Type B pancreatic cell (in vitro differentiated cells): ENCODE data around the gene OBSCN. TPM values are rescaled to one million over a fixed set of nuclear protein-coding genes. Genes with fewer than 3 reads are reported as not detected.

Experiments used
- DNase-seq: peaks from one replicate; pipeline ENCODE4 v3.0.0; 2021; ENCODE audit warnings: mixed read lengths; ENCODE audit not compliant: unreplicated experiment; ENCODE audit errors: extremely low spot score
- H3K27ac Mint-ChIP-seq: 2 replicates; pipeline ENCODE4 v1.8.0; 2021; ENCODE audit warnings: mild to moderate bottlenecking, mixed read lengths
- H3K27me3 Mint-ChIP-seq: 2 replicates; pipeline ENCODE4 v1.8.0; 2021; ENCODE audit warnings: mixed read lengths
- H3K36me3 Mint-ChIP-seq: 2 replicates; pipeline ENCODE4 v1.8.0; 2021; ENCODE audit warnings: mixed read lengths
- H3K4me1 Mint-ChIP-seq: one replicate; pipeline ENCODE4 v1.8.0; 2021; ENCODE audit warnings: mixed read lengths; ENCODE audit not compliant: unreplicated experiment
- H3K4me3 Mint-ChIP-seq: 2 replicates; pipeline ENCODE4 v1.8.0; 2021; ENCODE audit warnings: mild to moderate bottlenecking, mixed read lengths
- H3K9me3 Mint-ChIP-seq: 2 replicates; pipeline ENCODE4 v1.8.0; 2021; ENCODE audit warnings: mixed read lengths
- total RNA-seq: library from RNA; stranded (reverse); gene quantifications from 2 replicates; pipeline ENCODE4 v1.2.1, GENCODE V29; 2021; ENCODE audit warnings: low replicate concordance
- TF ChIP-seq, protein P1 (sequence below): fragments of 200-600 bp; sonication (generic); conservative IDR thresholded peaks from 2 replicates; pipeline ENCODE4 v1.5.0; 2021; ENCODE audit warnings: antibody characterized with exemption, mild to moderate bottlenecking

Gene OBSCN
- total RNA-seq, 1 donor from 2014 or later = 48.9 TPM

DNA sequence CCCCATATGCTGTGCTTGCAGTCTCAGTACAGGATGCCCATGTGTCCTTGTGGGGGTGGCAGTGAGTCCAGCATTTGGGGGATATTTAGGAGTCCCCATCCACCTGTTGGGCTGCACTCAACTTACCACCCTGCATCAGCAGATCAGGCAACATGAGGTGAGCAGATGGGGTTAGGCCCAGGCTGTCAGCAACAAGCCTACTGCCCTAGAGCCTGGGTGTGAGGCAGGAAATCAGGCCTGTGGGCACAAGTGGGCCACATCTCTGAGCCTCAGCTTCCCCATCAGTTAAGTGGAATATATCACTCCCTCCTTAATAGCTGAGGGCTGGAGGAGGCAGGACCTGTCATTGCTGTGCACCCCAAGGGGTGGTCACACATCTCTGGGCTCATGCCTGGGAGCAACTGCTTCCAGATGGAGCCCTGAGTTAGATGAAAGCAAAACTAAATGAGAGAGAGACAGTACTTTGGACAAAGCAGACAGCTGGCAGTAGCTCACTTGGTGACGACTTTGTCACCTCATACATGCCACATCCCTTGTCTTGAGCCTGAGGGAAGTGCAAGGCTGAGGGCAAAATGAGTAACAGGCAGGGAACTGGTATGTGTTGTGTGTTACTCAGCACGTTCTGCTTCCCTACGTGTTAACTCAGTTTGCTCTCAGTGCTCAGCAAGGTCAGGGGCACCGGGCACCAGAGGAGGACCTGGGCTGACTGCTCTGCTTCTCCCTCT, 150.4 kb downstream of the OBSCN start:
- Mint-ChIP-seq H3K9me3 (no peaks in the 10 kb centered on the region), H3K36me3 (no peaks in the 10 kb centered on the region), H3K4me3 (no peak overlapping the region), H3K27me3 (no peaks in the 10 kb centered on the region), H3K27ac (no peak overlapping the region), H3K4me1 (no peaks in the 10 kb centered on the region)
- TF ChIP-seq, protein P1, sequence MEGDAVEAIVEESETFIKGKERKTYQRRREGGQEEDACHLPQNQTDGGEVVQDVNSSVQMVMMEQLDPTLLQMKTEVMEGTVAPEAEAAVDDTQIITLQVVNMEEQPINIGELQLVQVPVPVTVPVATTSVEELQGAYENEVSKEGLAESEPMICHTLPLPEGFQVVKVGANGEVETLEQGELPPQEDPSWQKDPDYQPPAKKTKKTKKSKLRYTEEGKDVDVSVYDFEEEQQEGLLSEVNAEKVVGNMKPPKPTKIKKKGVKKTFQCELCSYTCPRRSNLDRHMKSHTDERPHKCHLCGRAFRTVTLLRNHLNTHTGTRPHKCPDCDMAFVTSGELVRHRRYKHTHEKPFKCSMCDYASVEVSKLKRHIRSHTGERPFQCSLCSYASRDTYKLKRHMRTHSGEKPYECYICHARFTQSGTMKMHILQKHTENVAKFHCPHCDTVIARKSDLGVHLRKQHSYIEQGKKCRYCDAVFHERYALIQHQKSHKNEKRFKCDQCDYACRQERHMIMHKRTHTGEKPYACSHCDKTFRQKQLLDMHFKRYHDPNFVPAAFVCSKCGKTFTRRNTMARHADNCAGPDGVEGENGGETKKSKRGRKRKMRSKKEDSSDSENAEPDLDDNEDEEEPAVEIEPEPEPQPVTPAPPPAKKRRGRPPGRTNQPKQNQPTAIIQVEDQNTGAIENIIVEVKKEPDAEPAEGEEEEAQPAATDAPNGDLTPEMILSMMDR = no peak
- no peak for DNase-seq

DNA sequence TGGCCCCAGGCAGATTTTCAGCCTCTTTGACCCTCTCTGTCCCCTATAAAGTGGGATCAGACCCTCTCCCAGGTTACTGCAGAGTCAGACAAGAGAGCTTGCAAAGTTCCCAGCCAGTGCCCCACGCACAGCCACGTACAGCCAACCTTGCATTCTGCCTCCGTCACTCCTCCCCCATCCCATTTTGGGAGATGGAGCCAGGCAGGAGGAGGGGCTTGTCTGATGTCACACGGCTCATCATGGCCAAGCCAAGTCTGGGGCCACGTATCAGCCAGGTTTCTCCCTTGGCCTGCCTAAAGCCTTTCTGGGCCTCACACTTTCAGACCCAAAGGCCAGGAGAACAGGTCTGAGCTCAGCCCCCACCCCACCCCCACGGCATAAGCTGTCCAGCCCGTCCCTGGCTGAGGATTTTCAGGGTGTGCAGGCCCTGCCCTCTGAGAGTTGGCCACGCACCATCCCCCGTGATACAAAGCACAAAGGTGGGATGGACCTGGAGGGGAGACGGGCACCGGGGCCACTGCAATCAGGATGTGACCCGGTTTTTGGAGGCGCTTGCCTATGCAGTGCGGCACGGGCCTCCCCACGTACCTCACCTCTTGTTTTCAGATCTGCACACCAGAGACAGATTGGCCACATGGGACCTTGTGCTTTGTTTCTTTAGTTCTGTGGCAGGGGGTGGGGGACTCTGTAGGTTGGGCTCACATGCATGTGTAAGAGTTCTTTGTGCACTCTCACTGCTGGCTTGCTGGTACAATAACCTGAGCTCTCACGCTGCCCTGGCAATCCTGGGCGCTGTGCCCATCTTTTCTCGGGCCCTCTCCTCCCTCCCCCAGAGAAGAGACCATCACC, 151.1 kb downstream of the OBSCN start:
- no peaks in the 10 kb centered on the region for H3K4me1 Mint-ChIP-seq
- no peak overlapping the region for H3K27ac Mint-ChIP-seq
- no peaks in the 10 kb centered on the region for H3K9me3 Mint-ChIP-seq
- DNase-seq = no peak
- H3K36me3 Mint-ChIP-seq = no peaks in the 10 kb centered on the region
- H3K27me3 Mint-ChIP-seq = no peaks in the 10 kb centered on the region
- H3K4me3 Mint-ChIP-seq = no peak overlapping the region
- TF ChIP-seq, protein P1 = no peak

DNA sequence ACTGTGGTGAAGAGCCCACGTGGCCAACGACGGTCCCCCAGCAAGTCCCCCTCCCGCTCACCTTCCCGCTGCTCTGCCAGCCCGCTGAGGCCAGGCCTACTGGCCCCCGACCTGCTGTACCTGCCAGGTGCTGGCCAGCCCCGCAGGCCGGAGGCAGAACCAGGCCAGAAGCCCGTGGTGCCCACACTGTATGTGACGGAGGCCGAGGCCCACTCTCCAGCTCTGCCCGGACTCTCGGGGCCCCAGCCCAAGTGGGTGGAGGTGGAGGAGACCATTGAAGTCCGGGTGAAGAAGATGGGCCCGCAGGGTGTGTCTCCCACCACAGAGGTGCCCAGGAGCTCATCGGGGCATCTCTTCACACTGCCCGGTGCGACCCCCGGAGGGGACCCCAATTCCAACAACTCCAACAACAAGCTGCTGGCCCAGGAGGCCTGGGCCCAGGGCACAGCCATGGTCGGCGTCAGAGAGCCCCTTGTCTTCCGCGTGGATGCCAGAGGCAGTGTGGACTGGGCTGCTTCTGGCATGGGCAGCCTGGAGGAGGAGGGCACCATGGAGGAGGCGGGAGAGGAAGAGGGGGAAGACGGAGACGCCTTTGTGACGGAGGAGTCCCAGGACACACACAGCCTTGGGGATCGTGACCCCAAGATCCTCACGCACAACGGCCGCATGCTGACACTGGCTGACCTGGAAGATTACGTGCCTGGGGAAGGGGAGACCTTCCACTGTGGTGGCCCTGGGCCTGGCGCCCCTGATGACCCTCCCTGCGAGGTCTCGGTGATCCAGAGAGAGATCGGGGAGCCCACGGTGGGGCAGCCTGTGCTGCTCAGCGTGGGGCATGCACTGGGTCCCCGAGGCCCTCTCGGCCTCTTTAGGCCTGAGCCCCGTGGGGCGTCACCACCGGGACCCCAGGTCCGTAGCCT, 152.0 kb downstream of the OBSCN start:
- no peaks in the 10 kb centered on the region for H3K36me3 Mint-ChIP-seq
- H3K27me3 Mint-ChIP-seq = no peaks in the 10 kb centered on the region
- H3K27ac Mint-ChIP-seq = no peak overlapping the region
- TF ChIP-seq, protein P1 = no peak
- DNase-seq = no peak
- no peaks in the 10 kb centered on the region for H3K9me3 Mint-ChIP-seq
- no peaks in the 10 kb centered on the region for H3K4me1 Mint-ChIP-seq
- no peak overlapping the region for H3K4me3 Mint-ChIP-seq

DNA sequence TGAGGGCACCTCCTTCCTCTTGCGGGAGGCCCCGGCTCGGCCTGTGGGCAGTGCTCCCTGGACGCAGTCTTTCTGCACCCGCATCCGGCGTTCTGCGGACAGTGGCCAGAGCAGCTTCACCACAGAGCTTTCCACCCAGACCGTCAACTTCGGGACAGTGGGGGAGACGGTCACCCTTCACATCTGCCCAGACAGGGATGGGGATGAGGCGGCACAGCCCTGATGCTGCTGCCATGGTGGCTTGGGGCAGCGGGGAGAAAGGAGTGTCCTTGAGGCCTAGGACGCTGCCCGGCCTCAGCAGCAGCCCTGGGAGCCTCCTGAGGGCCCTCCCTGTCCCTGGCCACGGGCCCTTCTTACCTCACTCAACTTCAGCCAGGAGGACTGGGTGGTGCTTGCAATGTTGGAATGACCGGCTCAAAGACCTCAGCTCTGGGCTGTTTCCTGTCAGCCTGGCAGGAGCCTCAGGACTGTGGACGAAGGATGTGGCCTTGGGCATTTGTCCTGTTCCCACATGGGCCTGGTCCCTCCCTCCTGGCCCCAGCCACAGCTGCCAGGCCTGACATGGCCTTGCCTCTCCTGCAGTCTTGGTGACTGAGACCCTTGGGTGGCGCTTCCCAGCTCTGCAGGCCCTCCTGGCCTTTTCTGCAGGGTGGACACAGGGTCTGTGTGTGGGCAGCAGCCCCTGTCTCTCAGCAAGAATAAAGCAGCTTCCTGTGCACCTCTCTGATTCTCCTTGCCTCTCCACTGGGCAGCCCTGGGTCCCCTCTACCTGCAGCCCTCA, 152.9 kb downstream of the OBSCN start:
- no peak overlapping the region for H3K27ac Mint-ChIP-seq
- no peaks in the 10 kb centered on the region for H3K4me1 Mint-ChIP-seq
- TF ChIP-seq, protein P1 = no peak
- no peaks in the 10 kb centered on the region for H3K27me3 Mint-ChIP-seq
- H3K4me3 Mint-ChIP-seq = no peak overlapping the region
- no peaks in the 10 kb centered on the region for H3K36me3 Mint-ChIP-seq
- no peak for DNase-seq
- no peaks in the 10 kb centered on the region for H3K9me3 Mint-ChIP-seq
